HG02884 (cell line): ENCODE data around the gene ARAP2.

Experiments
- ATAC-seq: cut with Tn5 transposase; IDR thresholded peaks from one replicate; pipeline ENCODE4 v1.9.1; 2021; ENCODE audit warnings: mild to moderate bottlenecking, moderate library complexity; ENCODE audit not compliant: unreplicated experiment

Gene ARAP2, protein sequence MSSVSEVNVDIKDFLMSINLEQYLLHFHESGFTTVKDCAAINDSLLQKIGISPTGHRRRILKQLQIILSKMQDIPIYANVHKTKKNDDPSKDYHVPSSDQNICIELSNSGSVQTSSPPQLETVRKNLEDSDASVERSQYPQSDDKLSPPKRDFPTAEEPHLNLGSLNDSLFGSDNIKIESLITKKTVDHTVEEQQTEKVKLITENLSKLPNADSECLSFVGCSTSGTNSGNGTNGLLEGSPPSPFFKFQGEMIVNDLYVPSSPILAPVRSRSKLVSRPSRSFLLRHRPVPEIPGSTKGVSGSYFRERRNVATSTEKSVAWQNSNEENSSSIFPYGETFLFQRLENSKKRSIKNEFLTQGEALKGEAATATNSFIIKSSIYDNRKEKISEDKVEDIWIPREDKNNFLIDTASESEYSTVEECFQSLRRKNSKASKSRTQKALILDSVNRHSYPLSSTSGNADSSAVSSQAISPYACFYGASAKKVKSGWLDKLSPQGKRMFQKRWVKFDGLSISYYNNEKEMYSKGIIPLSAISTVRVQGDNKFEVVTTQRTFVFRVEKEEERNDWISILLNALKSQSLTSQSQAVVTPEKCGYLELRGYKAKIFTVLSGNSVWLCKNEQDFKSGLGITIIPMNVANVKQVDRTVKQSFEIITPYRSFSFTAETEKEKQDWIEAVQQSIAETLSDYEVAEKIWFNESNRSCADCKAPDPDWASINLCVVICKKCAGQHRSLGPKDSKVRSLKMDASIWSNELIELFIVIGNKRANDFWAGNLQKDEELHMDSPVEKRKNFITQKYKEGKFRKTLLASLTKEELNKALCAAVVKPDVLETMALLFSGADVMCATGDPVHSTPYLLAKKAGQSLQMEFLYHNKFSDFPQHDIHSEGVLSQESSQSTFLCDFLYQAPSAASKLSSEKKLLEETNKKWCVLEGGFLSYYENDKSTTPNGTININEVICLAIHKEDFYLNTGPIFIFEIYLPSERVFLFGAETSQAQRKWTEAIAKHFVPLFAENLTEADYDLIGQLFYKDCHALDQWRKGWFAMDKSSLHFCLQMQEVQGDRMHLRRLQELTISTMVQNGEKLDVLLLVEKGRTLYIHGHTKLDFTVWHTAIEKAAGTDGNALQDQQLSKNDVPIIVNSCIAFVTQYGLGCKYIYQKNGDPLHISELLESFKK (N-terminal part only)

DNA sequence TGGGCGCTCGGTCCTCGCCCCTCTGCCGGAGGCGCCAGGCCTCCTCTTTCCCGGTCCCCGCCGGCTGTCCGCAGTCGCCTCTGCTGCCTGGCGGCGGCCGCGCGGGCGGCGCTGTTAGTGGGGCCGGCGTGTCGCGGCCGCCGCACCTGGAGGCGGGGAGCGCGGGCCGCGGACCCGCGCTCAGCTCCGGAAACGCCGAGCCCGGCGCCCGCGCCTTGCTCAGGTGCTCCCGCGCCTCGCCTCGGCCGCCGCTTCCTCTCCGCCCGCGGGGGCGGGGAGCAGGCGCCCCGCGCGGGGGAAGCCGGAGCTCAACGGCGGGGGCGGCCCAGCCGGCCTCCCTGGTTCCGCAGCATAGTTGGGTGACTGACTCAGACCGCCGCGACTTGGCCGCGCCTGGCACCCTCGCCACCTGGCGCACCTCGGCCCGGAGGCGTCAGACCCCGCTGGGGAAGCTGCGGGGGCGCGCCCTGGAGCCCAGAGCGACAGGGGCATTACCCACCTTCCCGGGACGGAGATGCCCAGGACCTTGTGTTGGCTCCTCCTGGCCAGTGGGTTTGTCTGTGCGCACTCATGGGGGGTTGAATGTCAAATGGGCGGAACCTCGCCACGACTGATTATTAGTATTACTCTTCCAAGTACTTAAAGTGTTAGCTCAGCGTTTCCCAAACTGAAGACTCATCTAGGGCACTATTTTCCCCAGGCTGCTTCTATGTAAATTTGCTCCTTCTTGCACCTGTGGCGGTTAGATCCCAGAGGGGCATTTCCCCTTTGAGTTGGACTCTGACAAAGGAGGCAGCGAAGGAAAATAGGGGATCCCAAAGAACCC, at the start of gene ARAP2:
TSS of gene ARAP2 (minus strand) at position 258 of the 826 bp plus-strand sequence. CDS start 15,028 bp downstream, outside the sequence.
- peak; percentile 47 for ATAC-seq

DNA sequence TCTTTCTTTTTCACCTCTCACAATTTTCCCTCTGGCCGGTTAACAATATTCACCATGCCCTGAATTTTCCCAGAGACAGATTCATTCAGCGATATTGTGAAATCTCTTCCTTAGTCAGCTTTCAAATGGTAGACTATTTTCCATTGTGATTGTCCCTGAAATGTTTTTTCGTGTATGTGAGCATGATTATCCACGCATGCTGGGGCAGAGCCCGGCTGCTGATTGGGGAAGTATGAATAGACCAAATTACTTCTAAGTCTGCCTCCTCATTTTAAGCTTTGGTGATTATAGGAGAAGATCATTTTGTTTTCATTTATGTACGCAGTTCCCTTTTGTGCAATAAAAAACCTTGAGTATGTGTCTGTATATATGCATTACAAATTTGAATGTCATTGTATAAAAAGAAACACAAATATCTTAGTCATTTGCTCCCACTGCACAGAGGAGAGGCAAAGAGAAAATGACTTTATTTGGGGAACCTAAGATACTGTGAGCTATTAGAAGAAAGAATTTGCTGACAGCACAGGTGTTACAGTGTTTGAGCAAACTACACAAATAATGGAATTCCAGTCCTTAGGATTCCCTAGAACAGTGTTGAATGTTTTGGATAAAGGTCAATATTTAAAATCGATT, 48.4 kb upstream of the ARAP2 start:
- no peak for ATAC-seq

DNA sequence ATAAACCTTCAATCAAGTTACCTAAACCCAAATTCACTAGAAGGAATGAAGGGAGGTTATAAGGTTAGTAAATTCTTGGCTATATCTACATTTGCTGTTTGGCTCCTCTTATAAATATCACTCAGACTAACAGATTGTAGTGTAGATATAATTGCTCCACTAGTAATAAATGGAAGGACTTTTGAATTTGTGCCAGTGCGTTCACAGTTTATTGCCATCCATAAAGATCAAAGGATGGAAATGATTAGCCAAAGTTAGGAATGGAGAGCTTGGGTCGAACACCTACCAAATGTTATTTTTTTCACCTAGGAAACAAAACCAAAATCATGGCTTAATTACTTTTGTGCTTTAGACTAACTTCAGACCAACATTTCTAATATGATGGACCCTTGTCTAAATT, 46.3 kb upstream of the ARAP2 start:
- ATAC-seq = no peak

DNA sequence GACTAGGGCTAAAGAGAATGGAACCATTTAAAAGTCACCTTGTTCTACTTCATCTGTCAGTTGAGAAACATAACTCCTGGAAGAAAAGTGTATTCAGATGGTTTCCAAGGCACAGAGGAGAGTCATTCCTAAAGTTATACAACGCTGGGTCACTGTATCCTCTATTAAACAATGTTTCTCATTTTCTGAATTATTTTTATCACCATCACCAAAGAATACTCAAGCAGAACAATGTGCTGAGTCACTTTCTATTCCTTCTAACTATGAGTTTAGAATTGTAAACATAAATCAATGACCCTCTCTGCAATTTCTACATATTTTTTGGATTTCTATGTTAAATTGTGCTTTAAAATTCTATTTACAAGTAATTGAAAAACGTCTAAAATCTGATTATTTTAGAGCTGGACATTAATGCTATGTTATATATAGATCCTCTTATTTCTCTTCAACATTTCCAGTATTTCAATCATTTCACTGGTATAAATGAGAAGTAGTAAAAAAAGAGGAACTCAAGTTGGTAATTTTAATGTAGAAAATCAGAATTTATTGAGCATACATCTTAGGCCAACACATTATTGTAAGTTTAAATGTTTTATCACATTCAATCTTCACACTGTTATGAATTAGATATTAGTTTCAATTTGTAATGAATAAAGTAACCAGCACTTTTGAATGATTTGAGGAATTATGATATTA, 44.6 kb upstream of the ARAP2 start:
- ATAC-seq = no peak

DNA sequence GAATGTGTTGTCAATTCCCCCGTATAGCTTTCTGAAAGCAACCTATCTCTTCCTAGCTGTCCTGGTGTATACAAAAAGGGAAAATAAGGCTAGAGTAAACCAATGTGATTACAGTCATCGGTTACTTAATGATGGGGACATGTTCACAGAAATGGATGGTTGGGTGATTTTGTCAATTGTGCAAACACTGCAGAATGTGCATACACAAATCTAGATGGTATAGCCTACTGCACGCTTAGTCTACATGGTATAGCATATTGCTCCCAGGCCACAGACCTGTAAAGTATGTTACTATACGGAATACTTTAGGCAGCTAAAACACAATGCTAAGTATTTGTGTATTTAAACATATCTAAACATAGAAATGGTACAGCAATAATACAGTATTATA, 42.2 kb upstream of the ARAP2 start:
- ATAC-seq = no peak

DNA sequence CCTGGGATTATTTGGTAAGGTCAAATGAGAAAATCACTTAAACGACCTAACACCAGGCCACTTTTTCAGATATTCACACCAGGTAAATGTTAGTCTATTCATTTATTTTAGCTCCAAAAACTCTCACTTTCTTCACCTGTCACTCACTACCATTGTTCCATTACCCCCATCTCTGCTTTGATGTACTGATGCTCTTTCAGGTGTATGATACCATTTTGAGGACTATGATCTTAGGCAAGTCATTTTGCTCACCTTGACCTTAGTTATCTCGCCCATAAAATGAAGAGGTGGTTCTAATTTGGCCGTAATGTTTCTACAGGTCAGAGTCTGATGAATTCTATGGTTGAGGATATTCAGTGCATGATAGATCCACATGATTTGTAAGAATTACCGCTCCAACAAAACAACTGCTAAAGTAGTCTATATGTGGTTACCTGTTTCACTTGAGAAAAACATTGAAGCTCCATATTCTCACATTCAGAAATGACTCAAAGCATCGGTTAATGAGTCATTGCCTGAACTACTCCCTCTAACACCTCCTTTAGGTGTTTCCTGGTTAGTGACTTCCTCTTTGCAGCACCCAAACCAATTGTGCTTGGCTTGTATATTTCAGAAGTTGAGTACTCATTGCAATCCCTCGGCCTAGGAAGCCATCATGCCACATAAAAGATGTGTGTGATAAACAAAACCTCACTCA, 41.6 kb upstream of the ARAP2 start:
- peak; percentile 97 for ATAC-seq

DNA sequence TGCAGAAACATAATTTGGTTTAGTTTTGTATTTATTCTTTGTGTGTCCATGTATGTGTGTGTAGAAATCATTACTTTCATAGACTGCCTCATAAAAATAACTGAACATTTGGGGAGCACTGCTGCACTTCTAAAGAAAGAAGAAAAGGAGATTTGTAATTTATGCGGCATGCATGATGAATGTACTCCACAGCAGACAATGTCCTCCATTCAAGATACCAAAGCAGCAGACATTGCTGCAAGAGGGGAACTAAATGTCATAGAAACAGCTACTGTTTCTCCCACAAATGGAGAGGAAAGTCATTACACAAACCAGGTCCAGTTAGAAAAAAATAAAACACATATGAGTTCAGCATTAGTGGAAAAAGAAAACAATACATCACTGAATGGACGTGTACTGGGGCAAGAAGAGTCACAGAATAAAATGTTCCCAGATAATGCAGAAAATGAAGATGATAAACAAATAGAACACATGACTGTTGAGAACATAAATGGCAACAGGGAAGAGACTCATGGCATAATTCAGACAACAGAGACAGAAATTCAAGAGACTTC, 39.7 kb upstream of the ARAP2 start:
- no peak for ATAC-seq

DNA sequence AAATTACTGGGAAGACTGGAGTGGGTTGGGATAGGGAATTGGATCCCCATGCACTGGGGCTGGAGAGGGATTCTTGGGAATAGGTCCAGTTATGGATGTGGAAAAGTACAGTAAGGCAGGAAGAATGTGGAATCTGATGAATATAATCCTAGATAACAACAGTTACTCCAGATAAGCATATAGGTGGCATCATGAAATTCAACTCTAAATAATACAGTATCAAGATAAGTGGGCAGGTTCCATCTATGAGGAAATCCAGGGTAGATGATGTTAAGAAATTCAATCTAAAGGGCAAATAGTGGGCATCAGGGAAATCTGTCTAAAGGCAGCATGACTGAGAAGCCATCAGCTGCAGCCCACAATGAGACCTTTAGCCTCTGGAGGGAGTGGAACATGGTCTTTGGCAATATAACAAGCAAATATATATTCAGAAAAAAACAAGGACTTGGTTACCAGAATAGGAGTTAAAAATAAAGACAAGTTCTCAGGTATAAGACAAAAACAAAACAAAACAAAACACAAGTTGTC, 38.3 kb upstream of the ARAP2 start:
- ATAC-seq = no peak

DNA sequence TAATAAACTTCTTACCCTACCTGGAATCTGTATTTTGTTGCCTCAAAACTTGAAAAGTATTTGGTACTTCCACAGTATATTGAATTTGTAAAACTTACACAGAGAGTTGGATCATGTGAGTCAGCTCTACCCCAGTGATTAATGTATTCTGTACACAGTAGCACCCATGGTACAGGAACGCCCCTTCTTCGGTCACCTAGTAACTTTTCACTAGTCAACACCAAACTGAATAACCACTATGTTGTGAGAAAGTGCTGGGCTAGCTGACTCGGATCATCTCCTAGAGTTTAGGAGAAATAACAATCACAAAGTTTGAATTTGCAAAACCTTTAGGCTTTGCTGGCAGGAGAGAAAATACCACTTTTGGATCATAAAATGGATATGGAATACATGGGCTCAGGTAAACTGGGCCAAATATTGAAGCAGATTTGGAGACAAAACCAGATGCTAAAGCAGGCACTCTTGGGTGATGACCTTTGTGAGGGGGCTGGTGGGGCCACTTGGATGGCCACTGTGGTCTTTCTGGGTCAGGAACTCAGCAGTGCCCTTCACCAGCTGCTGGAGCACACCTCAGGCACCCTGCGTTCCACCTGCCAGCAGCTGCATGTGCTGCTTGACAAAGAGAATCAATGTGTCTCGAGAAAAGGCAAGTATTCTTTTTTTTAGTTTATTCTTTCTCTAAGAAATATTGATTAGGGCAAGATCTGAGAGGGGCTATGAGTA, 37.2 kb upstream of the ARAP2 start, which contains the start of gene DTHD1:
TSS of gene DTHD1 (plus strand) at position 233 of the 723 bp plus-strand sequence. CDS start at position 376, 143 bp downstream.
- no peak for ATAC-seq

DNA sequence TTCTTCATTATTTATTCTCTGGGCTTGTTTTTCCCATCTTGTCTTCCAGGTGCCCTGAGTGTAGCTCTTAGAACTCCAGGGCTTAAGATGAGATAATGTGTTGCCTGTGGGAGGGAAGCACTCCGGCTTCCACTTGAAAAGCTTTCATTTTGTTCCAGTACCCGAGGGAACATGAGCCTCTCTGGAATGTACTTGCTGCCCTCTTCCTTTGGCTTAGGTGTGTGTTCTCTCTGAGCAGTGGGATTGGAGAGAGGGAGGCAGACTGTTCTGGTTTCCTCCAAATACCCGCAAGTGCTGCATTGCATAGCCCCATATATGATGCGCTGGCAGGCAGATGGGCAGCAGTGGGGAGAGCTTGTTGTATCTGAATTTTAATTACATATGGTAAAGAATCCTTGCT, 36.2 kb upstream of the ARAP2 start:
- ATAC-seq = no peak

DNA sequence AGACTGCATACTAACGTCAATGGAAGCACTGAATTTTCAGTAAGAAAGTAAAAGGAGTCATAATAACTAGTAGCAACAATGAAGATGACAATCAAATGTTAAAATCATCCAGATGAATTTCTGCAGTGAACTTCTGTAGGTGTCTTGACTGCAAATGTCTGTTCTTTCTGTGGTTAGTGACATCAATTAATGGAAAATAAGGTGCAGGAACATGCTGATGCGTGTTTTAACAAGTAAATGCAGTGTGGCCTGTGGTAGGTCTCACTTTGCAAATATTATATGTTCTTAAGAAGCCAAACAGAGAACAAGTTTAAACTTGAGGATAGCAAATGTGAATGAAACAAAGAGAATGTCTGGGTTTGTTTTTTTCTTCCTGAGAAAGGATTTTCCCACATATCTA, 34.5 kb upstream of the ARAP2 start:
- ATAC-seq = no peak

DNA sequence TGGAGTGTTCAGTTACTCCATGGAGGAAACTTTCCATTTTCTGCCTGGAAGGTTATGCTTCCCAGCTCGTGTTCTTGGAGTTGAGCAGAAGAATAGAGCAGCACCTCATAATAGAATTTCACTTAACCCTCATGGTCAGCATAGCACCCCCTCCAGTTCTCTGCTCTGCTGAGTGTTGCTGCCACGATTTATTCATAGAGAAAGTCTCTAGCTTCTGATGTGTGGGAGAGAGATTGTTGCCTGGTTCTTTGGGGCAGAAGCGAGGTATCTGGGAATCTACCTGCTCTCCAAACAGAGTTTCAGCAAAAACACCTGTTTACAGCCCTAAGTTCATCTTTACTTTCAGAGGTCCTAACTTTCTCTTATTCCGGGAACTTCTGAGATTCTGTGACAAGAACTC, 33.2 kb upstream of the ARAP2 start:
- ATAC-seq = peak; percentile 59

DNA sequence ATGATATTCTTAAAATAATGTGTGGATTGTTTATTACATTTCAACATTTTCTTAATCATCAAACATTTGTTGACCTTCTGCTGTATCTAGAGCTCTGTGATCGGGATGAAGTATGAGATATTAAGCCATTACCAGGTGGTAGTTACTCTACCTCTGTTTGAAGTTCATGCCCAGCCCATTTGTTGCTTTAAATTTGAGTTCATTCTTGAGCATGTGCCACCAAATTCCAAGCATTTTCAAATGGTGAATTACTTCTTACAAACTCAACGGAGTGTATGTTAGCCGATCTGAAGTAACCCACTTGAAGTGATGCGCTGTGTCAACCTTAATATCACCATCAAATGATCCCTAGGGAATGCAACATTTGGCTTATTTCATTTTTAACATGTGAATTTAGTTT, 29.8 kb upstream of the ARAP2 start:
- no peak for ATAC-seq

DNA sequence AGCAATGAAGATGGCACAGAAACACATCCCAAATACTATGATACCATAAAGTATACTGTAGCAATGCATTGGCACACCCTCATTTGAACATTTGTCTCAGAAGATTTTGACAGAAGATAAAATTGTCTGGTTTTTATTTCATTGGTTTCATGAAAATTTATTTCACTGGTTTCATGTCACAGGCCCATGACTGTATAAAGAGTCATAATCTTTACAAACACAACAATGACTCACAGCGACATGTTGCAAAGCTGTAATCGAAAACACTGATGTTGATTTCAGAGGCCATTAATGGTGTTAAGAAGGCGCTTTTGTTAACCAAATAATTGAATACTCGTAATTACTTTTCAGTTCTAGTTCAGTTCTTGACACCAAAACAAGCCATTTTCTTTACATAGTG, 29.0 kb upstream of the ARAP2 start:
- no peak for ATAC-seq

DNA sequence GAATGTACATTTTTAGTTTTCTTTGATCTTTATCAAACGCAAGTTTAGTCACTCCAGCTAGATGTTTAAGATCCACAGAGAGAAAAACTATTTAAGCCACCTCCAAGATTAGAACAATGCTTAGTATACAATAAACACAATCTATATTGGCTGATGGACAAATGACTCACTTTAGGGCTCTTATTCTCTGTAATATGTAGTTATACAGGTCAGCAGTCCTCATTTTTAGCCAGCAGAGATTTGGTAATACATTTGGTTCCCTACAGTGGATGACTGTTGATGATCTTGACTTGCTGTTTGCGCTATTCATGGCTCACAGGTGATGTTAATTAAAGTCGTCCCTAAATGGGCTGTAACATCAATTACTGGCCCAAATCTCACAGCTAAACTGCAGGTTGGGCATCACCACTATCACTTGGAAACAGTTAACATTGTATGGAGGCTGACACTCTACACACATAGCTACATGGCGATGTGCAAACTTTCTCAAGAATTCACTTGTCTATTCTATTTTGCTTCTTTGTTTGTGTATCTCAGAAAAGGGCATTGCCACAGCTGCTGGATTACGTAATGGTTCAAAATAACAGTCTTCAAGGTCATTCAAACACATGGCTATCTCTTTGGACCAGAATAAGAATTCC, 25.3 kb upstream of the ARAP2 start:
- ATAC-seq = no peak

DNA sequence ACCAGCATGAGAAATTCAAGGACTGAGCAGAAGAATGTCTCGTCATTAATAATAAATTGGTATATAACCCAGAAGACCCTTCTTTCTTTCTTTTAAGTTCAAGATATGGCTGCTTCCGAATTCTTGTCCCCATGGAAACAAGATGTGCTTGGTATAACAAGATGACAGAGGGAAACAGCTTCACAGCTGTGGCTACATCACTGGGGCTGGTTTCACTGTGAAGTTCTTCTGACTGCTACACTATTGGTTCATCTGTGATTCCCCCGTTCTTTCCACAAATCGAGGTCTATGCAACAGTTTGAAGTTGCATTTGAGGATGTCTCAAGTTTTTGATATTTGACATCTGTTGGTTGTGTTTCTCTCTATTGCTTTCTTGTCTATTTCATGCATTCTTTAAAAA, 24.8 kb upstream of the ARAP2 start:
- ATAC-seq = peak; percentile 63
